GM19397 (cell line): ENCODE results near the gene DTX3.

Experiments used
- ATAC-seq: cut with Tn5 transposase; IDR thresholded peaks from one replicate; pipeline ENCODE4 v1.9.1; 2021; ENCODE audit warnings: mild to moderate bottlenecking, moderate library complexity; ENCODE audit not compliant: unreplicated experiment

Gene DTX3

DNA sequence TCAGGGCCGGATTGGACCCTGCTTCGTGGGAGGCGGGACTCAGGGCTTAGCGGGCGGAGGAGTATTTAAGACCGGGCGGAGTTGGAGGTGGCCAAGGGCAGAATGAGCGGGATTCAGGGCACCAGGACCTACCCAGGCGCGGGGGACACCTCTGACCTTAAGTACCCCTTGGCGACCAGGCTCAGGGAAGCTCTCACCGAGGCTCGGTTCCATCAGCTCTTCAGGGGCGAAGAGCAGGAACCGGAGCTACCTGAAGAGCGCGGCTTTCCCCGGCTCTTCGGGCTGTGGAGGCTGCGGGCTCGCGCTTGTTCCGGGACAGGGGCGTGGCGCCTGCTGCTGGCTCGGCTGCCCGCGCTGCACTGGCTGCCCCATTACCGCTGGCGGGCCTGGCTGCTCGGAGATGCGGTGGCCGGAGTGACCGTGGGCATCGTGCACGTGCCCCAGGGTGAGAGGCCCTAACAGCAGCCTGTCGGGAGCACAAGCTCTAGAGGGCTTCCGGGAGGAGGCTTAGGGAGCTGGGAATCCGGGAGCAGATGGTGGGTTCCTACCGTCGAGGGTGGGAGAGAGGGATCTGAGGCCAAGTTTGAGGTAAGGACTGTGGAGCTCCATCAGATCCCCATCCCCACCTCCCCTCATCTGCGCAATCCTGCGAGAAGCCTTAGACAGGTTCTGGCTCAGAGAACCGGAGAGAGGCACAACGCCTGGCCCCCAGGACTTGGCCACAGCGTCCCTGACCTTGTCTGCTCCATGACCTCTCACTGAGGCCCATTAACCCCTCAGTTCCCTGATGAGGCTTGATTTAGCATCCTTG, 15.0 kb downstream of the DTX3 start:
- no peak for ATAC-seq

DNA sequence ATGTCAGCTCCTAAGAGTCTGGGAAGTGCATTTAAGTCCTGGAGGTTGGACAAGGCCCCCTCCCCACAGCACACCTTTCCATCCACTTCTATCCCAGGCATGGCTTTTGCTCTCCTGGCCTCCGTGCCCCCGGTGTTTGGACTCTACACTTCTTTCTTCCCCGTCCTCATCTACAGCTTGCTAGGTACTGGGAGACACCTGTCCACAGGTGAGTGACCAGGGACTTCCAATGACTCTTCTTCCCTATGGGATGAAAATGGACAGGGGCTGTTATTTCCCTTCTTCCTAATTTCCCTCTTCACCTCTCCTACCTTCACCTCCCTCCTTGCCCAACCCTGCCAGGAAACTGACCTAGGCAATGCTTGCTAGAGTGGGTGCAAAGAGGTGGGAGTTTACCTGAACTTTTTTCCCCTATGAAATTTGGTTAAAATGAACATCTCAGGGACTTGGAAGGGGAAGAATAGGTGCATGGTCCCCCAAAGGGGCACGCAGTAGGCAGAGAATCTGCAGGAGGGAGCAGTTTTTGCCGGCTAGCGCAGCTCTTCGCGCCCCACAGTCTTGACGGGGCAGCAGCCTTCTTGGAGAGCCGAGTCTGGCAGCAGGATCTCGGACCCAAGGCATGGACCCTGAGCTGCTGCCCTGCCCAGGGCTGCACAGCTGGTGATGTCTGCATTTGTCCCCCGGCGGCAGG, 15.8 kb downstream of the DTX3 start:
- no peak for ATAC-seq

DNA sequence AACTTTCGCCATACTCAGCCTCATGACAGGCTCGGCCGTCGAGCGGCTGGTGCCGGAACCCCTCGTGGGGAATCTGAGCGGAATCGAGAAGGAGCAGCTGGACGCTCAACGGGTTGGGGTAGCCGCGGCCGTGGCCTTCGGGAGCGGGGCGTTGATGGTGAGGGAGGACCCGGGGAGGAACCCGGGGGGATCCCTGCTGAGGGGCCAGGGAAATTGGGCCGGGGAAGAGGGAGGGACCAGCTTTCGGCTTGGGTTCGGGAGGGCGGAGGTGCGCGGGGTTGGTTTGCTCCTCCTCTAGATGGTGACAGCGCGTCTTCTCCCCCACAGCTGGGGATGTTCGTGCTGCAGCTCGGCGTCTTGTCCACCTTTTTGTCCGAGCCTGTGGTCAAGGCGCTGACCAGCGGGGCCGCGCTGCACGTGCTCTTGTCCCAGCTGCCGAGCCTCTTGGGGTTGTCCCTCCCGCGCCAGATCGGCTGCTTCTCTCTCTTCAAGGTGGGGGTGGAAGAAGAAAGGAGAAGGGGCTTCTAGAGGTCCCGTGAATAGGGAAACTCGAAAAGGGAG, 16.4 kb downstream of the DTX3 start:
- ATAC-seq: no peak

DNA sequence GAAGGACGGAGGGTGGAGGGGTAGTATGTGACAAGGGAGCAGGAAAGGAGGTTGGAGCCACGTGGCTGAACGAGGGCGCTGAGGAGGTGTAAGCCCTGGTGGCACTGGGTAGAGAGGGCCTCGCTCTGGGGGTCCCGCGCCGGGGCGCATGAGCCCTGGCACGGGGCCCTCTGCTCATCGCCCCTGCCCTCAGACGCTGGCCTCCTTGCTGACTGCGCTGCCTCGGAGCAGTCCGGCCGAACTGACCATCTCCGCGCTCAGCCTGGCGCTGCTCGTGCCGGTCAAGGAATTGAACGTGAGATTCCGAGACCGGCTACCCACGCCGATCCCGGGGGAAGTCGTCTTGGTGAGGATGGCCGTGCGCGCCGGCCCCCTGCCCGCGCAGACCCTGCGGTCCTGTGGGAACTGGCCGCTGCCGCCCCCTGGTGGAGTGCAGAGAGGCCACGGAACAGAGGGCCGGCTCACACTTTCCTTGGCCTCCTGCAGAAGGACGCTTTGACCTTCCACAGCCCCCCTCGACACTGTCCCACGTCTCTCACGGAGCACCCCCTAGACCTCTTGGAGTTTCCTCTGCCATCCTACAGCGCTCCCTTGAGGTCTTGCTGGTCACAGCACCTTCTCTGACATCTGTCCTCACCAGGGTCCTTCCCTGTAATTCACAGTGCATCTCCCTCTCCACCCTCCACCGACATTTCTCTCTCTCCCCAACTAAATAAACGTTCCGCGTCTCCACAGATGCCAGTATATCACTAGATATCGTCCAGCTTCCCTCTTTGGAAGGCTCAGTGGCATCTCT, 17.1 kb downstream of the DTX3 start:
- no peak for ATAC-seq

DNA sequence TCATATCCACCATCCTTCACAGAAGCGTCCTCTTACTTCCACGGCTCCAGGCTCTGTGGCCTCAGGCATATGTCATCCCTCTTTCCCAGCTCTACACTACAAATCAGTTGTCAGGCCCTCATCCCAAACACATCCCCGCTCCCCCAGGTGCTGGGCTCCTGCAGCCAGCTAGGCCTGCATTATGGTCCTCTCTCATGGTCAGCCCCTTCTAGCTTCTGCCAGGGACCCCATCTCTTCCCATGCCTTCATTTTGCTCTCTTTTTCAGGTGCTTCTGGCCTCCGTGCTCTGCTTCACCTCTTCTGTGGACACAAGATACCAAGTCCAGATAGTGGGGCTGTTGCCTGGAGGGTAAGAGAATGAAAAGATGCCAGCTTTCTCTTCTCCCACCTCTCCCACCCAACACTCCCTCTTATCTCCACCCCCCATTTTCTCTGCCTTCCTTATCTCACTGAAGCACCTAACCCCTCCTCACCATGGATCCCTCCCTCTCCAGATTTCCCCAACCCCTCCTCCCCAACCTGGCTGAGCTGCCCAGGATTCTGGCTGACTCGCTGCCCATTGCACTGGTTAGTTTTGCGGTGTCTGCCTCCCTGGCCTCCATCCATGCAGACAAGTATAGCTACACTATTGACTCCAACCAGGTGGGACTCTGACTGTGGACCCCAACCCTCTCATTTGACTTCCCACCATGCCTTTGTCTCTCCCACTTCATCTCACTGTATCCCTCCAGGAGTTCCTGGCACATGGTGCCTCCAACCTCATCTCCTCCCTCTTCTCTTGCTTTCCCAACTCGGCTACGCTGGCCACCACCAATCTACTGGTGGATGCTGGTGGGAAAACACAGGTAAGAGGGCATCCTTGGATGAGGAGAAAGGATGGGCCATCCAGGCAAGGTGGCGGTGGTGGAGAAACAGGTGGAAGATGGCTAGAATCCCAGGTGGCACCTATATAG, 17.9 kb downstream of the DTX3 start:
- ATAC-seq: no peak

DNA sequence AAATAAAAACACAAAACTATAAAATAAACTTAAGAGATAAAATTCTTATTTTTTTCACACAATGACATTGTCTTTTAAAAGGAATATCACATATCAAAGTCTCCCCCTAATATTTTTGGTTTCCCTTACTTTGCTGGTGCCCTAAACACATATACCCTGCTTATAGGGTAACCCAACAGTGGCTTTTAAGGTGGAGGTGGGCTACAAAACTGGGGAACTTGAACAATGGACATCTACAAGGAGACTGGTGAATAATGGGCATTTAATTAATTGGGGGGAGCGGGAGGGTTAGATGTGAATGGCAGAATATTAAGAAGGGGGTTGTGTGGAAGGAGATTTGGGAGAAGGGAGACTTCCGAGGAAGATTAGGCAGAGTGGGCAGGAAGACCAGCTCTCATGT, 18.8 kb downstream of the DTX3 start:
- no peak for ATAC-seq

DNA sequence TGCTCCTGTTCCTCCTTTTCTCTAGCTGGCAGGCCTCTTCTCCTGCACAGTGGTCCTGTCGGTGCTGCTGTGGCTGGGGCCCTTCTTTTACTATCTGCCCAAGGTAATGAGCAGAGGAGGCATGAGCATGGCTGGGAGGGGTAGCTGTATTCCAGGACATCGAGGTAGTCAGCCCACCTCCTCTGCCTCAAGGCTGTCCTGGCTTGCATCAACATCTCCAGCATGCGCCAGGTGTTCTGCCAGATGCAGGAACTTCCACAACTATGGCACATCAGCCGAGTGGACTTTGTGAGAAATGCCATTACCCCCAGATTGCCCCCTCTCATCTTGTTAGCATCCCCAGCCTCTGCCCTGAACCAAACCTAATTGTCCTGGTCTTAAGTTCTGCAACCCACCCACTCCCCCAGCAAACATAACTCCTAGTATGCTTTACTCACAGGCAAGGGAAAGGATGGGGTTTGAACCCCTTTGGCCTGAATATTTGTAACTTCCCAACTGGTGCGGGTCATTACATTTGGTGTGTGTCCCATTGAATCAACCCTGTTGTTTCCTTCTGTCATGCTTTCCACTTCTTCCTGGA, 19.3 kb downstream of the DTX3 start:
- ATAC-seq: no peak

DNA sequence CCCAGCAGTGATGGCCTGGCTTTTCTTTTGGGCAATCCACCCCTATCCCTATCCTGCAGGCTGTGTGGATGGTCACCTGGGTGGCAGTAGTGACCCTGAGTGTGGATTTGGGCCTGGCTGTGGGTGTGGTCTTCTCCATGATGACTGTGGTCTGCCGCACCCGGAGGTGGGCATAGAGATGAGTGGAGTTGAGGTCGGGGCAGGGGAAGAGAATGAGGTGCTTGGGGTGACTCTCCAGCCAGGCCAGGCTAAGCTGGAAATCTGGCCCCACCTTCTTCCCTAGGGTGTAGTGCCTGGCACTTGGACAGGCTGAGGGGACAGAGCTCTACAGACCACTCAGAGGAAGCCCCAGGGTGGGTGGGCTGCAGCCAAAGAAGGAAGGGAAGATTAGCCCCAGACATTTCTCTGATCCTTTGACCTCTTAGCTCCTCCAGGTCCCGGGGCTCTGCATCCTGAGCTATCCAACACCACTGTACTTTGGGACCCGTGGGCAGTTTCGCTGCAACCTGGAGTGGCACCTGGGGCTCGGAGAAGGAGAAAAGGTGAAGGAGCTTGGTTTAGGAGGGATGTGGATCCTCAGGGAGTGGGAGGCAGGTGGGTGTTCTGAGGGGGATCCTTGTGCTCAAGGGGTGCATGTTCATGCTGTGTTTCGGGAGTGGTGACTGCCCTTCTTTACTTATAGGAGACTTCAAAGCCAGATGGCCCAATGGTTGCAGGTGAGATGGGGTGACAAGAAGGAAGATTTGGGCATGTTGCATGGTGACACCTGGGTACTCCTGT, 20.0 kb downstream of the DTX3 start:
- no peak for ATAC-seq

DNA sequence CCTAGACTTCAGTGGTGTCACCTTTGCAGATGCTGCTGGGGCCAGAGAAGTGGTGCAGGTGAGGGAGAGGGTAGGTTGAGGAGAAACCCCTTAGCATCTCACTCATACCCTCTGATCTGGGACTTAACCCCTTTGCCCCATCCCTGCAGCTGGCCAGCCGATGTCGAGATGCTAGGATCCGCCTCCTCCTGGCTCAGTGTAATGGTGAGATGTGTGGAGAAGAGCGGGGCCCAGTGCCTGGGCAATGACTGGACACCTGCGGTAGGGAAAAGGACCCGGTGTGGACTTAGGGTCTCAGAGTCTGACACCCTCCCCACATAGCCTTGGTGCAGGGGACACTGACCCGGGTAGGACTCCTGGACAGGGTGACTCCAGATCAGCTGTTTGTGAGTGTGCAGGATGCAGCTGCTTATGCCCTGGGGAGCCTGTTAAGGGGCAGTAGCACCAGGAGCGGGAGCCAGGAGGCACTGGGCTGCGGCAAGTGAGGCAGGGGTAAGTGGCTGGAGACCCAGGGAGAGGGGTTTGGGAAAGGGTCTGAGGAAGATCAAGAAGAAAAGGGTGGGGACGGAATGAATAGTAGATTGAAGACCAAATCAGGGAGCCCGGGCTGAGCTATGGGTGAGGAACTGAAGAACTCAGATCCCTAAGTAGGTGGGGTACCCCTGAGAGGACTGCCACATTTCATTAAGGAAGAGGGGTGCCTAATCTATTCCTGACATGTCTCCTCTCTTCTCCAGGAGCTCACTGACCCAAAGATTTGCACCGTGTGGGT, 20.8 kb downstream of the DTX3 start:
- ATAC-seq: no peak

DNA sequence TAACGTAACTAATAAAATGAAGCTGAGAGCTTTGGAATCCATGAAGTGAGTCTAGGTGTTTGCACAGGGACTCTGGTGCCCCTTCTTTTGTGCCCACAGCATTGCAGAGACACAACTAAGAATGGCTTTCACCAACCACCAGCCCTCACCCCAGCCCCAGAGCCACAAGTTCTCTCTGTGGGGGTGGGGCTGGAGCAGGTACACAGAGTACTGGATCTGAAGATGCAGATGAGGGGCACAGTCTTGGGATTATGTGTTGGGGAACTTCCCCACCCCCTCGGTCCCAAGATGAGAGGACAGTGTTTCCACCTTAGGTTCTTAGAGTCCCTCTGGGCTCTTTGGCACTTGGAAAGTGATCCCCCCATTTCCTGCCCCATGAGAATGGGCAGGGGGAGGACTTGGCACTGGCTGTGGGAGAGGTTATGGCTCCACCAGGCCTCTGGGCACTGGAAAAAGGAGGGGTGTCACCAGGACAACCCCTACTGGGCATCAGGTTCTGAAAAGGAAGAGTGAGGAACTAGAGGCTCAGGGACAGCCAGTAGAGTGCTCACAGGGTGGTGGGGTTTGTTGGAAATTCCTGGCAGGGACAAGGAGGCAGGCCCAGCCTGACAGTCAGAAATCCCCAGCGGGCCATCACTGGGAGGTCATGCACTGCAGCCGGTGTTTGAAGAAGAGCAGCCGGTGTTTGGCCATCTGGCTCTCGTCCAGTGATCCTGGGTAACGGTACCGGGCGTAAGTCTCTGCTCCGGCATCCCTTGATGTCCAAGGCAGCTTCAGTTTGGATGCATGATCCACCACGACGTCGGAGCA, 21.7 kb downstream of the DTX3 start:
- ATAC-seq: no peak

DNA sequence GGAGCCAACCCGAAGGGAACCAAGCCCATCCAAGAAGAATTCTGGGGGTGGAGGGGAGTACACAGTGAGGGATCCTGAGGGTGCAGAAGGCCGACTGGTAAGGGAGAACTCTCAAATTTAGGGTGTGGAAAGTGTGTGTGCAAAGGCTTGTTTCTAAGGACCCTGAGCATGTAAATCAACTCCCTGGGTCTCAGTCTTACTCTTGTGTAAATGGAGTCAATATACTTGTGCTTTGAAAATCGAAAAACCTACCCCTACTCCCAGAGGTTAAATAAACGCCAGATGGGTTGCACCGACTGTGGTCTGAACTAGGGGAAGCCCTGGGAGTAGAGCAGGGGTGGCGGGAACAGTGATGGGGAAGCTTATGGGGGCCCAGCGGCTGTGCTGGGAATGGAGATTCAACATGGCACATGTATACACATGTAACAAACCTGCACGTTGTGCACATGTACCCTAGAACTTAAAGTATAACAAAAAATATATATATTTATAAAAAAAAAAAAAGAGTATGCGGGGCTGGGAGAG, 22.4 kb downstream of the DTX3 start:
- no peak for ATAC-seq

DNA sequence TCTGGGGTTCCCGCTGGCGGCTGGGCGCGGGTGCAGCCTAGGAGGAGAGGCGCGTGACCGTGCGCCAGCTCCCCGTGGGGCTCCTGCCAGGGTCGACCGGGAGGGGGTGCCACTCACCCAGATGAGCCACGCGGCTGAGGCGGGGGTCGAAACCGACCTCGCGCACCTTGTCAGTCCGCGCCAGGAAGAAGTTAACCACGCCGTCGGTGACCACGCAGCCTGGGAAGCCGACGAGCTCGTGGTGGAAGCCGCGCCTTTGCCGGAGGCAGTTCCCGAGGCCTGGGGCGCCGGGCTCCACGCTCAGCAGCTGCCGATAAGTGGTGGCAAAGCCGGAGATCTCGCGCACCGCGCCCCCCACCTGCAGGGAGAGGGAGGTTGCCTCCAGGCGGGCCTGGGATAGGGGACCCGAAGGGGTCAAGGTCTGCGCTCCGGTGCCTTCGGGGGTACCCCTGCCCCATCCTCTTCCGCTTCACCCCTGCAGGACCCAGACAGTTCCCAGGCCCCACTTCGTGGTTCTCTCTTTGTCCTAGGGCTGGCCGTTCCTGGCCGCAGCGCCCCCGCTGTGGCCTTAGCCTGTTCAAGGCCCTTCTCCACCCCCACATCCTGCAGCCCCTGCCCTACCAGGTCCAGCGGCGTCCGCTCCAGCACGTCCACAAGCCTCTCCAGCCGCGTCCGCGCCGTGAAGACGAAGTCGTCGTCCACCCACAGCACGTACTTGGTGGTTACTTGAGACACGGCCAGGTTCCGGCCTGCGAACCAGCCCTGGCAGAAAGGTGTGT, 23.1 kb downstream of the DTX3 start:
- ATAC-seq: no peak

DNA sequence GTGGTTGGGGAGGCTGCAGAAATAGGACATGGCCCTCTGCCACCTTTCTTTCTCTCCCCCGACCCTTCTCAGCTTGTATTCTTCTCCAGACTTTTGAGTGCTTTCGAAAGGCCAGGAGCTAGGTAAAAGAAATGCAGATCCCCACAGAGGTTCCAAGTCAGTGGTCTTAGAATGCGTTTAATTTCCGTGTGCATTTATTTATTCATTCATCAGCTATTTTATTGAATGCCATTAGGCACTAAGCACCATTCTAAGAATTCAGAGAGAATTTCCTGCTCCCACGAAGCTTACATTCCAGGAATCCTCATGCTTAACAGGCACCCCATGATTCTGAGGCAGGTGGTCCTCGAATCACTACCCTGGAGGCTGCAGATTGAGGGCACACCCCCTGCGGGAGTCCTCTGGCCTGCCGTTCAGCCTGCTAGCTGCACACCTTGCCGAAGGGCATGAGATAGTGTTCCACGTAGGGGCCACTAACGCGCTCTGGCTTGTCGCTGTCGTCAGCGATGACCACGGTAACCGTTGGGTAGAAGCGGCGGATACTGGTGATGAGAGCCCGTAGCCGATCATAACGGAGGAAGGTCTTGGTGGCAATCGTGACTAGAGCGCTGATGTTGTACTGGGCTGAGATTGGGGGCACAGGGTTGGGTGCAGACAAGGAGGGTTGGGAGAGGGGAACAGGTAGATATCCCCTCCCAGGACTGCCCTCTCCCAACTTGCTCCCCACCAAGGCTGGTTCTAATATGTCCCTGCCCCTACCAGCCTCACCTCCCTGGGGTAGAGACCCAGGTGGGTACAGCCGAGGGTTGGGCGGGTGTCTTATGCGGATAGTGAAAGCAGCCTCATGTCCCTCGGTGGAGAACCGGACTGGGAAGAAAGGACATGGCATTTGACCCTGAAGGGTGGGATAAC, 23.9 kb downstream of the DTX3 start:
- ATAC-seq: no peak

DNA sequence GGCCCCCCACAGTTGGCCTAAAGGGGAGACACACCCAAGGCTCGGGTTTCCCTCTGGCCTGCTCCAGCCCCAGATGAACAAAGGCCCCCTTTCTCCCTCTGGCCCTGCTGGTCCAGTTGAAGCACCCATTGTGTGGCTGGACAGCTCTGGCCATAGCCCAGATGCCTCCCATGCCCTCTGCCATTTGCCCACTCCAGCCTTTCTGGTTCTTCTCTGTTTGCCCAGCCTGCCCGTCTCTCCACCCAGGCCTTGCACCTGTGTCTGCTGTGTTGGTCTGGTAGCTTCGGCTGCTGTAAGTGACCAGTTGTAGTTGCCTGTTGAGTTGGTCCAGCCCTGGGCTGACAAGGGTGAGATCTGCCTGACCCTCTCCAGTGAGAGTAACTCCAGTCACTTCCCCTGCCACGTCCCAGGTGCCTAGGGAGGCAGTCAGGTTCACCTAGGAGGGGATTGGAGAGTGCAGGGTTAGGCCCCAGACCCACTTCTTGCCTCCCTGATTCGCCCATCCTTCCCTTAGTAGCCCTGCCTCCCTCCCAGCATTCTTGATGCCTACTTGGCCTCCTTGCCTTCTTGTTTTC, 25.4 kb downstream of the DTX3 start:
- no peak for ATAC-seq

DNA sequence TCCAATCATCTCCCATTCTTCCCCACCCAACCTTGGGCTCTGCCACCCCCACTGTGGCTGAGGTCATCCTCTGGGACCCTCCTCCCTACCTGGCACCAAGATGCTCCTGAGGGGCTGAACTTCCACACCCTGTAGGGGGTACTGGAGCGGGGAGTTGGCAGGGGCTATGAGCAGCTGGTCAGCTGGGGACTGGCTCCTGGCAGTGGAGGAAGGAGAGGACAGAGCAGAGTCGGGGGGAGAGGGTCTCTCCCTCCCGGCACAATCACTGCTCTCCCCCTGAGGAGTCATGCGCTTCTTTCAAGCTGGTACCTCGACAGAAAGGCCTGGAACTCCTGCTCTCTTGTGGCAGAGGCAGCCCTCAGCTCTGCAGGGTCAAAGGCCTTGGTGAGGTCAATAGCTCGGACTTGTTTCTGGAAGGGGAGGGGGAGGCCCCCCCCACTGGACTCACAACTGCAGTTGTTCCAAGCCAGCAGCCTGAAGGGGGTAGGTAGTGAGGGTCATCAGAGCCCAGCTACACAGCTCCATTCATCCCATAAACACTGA, 26.3 kb downstream of the DTX3 start:
- no peak for ATAC-seq
